Thoracic aorta (tissue), 2 donors: ENCODE data around the gene ZRSR2. TPM values are rescaled to one million over a fixed set of nuclear protein-coding genes. Genes with fewer than 3 reads are reported as not detected.

Experiments
- ATAC-seq: fragments of 150-250 bp; one replicate; pipeline ENCODE4 v1.8.0; 2017; ENCODE audit warnings: low read depth; ENCODE audit not compliant: insufficient number of reproducible peaks, low FRiP score
- DNase-seq: peaks from one replicate; pipeline ENCODE4 v3.0.0-alpha.2; 2020; ENCODE audit warnings: low spot score
- H3K27ac ChIP-seq, 2 donors: fragments of 200-600 bp; sonication (generic); 1 replicate in 1 of 2; 2 replicates in 1 of 2; pipeline ENCODE4 v1.5.1; 2016; ENCODE audit warnings: mild to moderate bottlenecking in 2 of 2, moderate library complexity in 2 of 2
- H3K27me3 ChIP-seq: fragments of 200-600 bp; sonication (generic); replicated peaks from 2 replicates; pipeline ENCODE4 v1.6.0; 2016; ENCODE audit warnings: mild to moderate bottlenecking; ENCODE audit not compliant: insufficient read depth
- H3K36me3 ChIP-seq: fragments of 200-600 bp; sonication (generic); one replicate; pipeline ENCODE4 v1.5.1; 2016
- H3K4me1 ChIP-seq, 2 donors: fragments of 200-600 bp; sonication (generic); 1 replicate in 1 of 2; 2 replicates in 1 of 2; pipeline versions ENCODE4 v1.5.1 to v1.6.0; 2016; ENCODE audit warnings: low read depth in 2 of 2, mild to moderate bottlenecking in 1 of 2; ENCODE audit not compliant: control insufficient read depth in 1 of 2
- H3K4me3 ChIP-seq: fragments of 200-600 bp; sonication (generic); 2 replicates; pipeline ENCODE4 v1.5.1; 2016; ENCODE audit warnings: mild to moderate bottlenecking
- H3K9me3 ChIP-seq: fragments of 200-600 bp; sonication (generic); 2 replicates; pipeline ENCODE4 v1.5.1; 2016
- CTCF ChIP-seq: fragments of 200-600 bp; sonication (generic); IDR thresholded peaks from one replicate; pipeline ENCODE4 v1.5.1; 2019; ENCODE audit warnings: antibody characterized with exemption
- total RNA-seq, 2 donors: library from RNA; depleted of rRNA; stranded (reverse); fragments of >200 nt; gene quantifications; one replicate each; pipeline versions ENCODE4 v1.1.0 to v1.2.3, GENCODE V29; 2016

ZRSR2 gene
- total RNA-seq, 2 donors from 2014 or later, result 6.4 to 7.1 TPM

GRCh38 chrX:15748841-15749240, 41.4 kb upstream of the ZRSR2 start:
- Histone ChIP-seq H3K36me3 (no peaks in the 10 kb centered on the region), H3K27ac (peak overlapping the region; percentile 77 to 84), H3K9me3 (no peaks in the 10 kb centered on the region), H3K4me1 (peaks cover 15 to 30% of the 10 kb centered on the region in 2 donors), H3K27me3 (no peaks in the 10 kb centered on the region), H3K4me3 (no peak overlapping the region)
- TF ChIP-seq CTCF, result no peak
- DNase-seq (no peak), ATAC-seq (no peak)

- H3K36me3 ChIP-seq, result no peaks in the 10 kb centered on the region
- H3K27me3 ChIP-seq, result no peaks in the 10 kb centered on the region
- TF ChIP-seq CTCF, result no peak
- no peak for ATAC-seq
- H3K4me3 ChIP-seq, result peak overlapping the region; percentile 41
- peak overlapping the region; percentile 77 to 84 for H3K27ac ChIP-seq
- no peaks in the 10 kb centered on the region for H3K9me3 ChIP-seq
- no peak for DNase-seq
- H3K4me1 ChIP-seq, result peaks cover 15 to 30% of the 10 kb centered on the region in 2 donors
These were observed 40.4 kb upstream of the ZRSR2 start for GRCh38 chrX:15749642-15750610.

GRCh38 chrX:15750611-15751154, 39.6 kb upstream of the ZRSR2 start:
- Histone ChIP-seq H3K9me3 (no peaks in the 10 kb centered on the region), H3K36me3 (no peaks in the 10 kb centered on the region), H3K4me1 (peaks cover 15 to 30% of the 10 kb centered on the region in 2 donors), H3K4me3 (peak overlapping the region; percentile 41), H3K27ac (peak overlapping the region; percentile 77 to 84), H3K27me3 (no peaks in the 10 kb centered on the region)
- TF ChIP-seq CTCF, result no peak
- ATAC-seq (no peak), DNase-seq (no peak)

- Histone ChIP-seq H3K36me3 (no peaks in the 10 kb centered on the region), H3K4me3 (no peak overlapping the region), H3K27ac (peak overlapping the region; percentile 77 to 84), H3K4me1 (peaks cover 15 to 30% of the 10 kb centered on the region in 2 donors), H3K27me3 (no peaks in the 10 kb centered on the region), H3K9me3 (no peaks in the 10 kb centered on the region)
- TF ChIP-seq CTCF, result no peak
- DNase-seq, result no peak
- peak; percentile 63 for ATAC-seq
These were observed 39.0 kb upstream of the ZRSR2 start for GRCh38 chrX:15751155-15751819.

GRCh38 chrX:15755091-15755490, 35.2 kb upstream of the ZRSR2 start:
- Histone ChIP-seq H3K9me3 (no peaks in the 10 kb centered on the region), H3K27me3 (no peaks in the 10 kb centered on the region), H3K36me3 (no peaks in the 10 kb centered on the region), H3K4me1 (peaks cover 10 to 20% of the 10 kb centered on the region in 2 donors), H3K27ac (no peak overlapping the region), H3K4me3 (no peak overlapping the region)
- ATAC-seq, result no peak
- no peak for TF ChIP-seq CTCF
- no peak for DNase-seq
